Suprapubic skin (tissue), 3 donors: Measurements from ENCODE around the gene UGCG.
"Not testable (repeated sequence)": the region's sequence is repeated elsewhere in the genome, so short reads cannot be mapped to it uniquely, and the experiment has no call there.

Experiments used
- CTCF ChIP-seq, 2 donors: fragments of 200-600 bp in 1 of 2; fragments of 450-650 bp in 1 of 2; sonication (generic) in 1 of 2; IDR thresholded peaks; one replicate each; pipeline ENCODE4 v1.5.1; 2016 to 2019; ENCODE audit warnings: antibody characterized with exemption in 2 of 2, mild to moderate bottlenecking in 1 of 2, moderate library complexity in 1 of 2
- EP300 ChIP-seq: sonication (generic); formaldehyde crosslinking; IDR thresholded peaks from one replicate; pipeline ENCODE4 v1.6.1; 2017; ENCODE audit warnings: antibody characterized with exemption
- POLR2A ChIP-seq, 2 donors: fragments of 450-650 bp; IDR thresholded peaks; one replicate each; pipeline ENCODE4 v1.6.1; 2017; ENCODE audit warnings: antibody characterized with exemption in 2 of 2, mild to moderate bottlenecking in 2 of 2, moderate library complexity in 2 of 2

- not testable (repeated sequence) for TF ChIP-seq CTCF (IDR thresholded peaks at IDR 0.05); POLR2A (IDR thresholded peaks at IDR 0.05); EP300
These were observed 51.5 kb downstream of the UGCG start for GRCh38 chr9:111948109-111948508.
